Vagina (tissue), 2 donors: ENCODE results near the gene PGC. TPM values are rescaled to one million over a fixed set of nuclear protein-coding genes. Genes with fewer than 3 reads are reported as not detected.

Experiments used
- DNase-seq, 2 donors: peaks; one replicate each; pipeline ENCODE4 v3.0.0-alpha.2; 2017; ENCODE audit errors: extremely low spot score in 2 of 2
- H3K27ac ChIP-seq: fragments of 200-600 bp; sonication (generic); one replicate; pipeline ENCODE4 v1.5.1; 2019
- H3K27me3 ChIP-seq: fragments of 200-600 bp; sonication (generic); one replicate; pipeline ENCODE4 v1.5.1; 2019
- H3K36me3 ChIP-seq, 2 donors: fragments of 200-600 bp; sonication (generic); one replicate each; pipeline ENCODE4 v1.5.1; 2017 to 2019
- H3K4me1 ChIP-seq: fragments of 200-600 bp; sonication (generic); one replicate; pipeline ENCODE4 v1.5.1; 2019
- H3K4me3 ChIP-seq, 2 donors: fragments of 200-600 bp; sonication (generic); 1 replicate in 1 of 2; 2 replicates in 1 of 2; pipeline ENCODE4 v1.5.1; 2016 to 2019
- H3K9me3 ChIP-seq: fragments of 200-600 bp; sonication (generic); one replicate; pipeline ENCODE4 v1.5.1; 2019
- POLR2A ChIP-seq, 2 donors: fragments of 450-650 bp; IDR thresholded peaks; one replicate each; pipeline ENCODE4 v1.6.1; 2017; ENCODE audit warnings: antibody characterized with exemption in 2 of 2, mild to moderate bottlenecking in 2 of 2, moderate library complexity in 2 of 2
- POLR2AphosphoS5 ChIP-seq, 2 donors: sonication (generic); formaldehyde crosslinking; IDR thresholded peaks; one replicate each; pipeline ENCODE4 v1.9.0; 2017; ENCODE audit warnings: antibody characterized with exemption in 2 of 2, mild to moderate bottlenecking in 2 of 2, low read depth in 1 of 2; ENCODE audit not compliant: insufficient read depth in 1 of 2
- intact Hi-C: fragments of 100-400 bp; cut with DNase I; formaldehyde crosslinking; loops from one replicate; pipeline ENCODE4 v1.15.1; 2023
- total RNA-seq: library from RNA; depleted of rRNA; stranded (reverse); fragments of >200 nt; gene quantifications from one replicate; pipeline ENCODE4 v1.2.3, GENCODE V29; 2016
- TF ChIP-seq, protein P1 (sequence below), 3 experiments: fragments of 450-650 bp in 2 of 3; fragments of 200-600 bp in 1 of 3; sonication (generic) in 1 of 3; IDR thresholded peaks; one replicate each; pipeline ENCODE4 v1.5.1; 2017 to 2019; ENCODE audit warnings: antibody characterized with exemption in 3 of 3, mild to moderate bottlenecking in 2 of 3, moderate library complexity in 2 of 3

PGC gene
- total RNA-seq, 1 donor from 2014 or later: 3.4 TPM

DNA sequence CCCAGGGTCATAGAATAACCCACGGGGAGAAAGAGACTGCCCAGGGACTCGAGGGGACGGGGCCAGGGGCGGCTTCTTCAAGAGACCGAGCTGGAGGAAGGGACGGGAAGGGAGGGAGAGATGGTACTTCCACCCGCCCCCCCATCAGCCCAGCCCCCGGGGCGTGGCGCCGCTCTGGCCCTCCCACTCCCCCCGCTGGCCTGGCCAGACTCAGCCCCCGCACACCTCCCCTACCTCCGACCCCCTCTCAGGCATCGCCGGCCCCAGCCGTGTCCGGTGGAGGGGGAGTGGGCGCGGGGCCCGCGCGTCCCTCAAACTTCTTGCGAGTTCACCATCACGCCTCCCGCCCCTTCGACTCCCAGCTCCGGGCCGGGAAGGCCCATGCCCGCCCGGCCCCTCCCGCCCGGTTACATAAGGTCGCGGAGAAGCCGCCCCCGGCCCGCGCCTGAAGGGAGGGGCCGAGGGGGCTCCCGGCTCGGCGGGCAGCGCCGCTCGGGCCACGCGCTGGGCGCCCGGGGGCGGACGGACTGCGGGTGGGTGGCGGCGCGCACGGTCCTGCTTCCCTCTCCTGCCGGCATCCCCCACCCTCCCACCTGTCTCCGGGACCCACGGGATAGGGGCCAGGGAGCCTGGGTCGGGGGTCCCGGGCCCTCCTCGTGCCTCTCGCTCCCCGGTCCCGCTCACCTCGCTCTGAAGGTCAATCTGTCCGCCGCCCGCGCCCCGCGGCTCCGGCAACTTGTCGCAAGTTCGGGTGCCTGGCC is 12.4 kb downstream of the PGC start:
- peaks cover 45% of the 10 kb centered on the region for H3K4me1 ChIP-seq
- intact Hi-C loops: no loop called here
- H3K36me3 ChIP-seq: no peaks in the 10 kb centered on the region
- H3K4me3 ChIP-seq: peak overlapping the region; percentile 84 to 94
- H3K27ac ChIP-seq: peak overlapping the region; percentile 98
- H3K27me3 ChIP-seq: no peaks in the 10 kb centered on the region
- DNase-seq: no peak
- TF ChIP-seq POLR2AphosphoS5 (IDR thresholded peaks at IDR 0.05; ENCODE audit: insufficient read depth in 1 of 2, low read depth in 1 of 2): no peak
- no peak for TF ChIP-seq POLR2A (IDR thresholded peaks at IDR 0.05)
- TF ChIP-seq, protein P1, sequence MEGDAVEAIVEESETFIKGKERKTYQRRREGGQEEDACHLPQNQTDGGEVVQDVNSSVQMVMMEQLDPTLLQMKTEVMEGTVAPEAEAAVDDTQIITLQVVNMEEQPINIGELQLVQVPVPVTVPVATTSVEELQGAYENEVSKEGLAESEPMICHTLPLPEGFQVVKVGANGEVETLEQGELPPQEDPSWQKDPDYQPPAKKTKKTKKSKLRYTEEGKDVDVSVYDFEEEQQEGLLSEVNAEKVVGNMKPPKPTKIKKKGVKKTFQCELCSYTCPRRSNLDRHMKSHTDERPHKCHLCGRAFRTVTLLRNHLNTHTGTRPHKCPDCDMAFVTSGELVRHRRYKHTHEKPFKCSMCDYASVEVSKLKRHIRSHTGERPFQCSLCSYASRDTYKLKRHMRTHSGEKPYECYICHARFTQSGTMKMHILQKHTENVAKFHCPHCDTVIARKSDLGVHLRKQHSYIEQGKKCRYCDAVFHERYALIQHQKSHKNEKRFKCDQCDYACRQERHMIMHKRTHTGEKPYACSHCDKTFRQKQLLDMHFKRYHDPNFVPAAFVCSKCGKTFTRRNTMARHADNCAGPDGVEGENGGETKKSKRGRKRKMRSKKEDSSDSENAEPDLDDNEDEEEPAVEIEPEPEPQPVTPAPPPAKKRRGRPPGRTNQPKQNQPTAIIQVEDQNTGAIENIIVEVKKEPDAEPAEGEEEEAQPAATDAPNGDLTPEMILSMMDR (IDR thresholded peaks at IDR 0.05): no peak
- no peaks in the 10 kb centered on the region for H3K9me3 ChIP-seq

DNA sequence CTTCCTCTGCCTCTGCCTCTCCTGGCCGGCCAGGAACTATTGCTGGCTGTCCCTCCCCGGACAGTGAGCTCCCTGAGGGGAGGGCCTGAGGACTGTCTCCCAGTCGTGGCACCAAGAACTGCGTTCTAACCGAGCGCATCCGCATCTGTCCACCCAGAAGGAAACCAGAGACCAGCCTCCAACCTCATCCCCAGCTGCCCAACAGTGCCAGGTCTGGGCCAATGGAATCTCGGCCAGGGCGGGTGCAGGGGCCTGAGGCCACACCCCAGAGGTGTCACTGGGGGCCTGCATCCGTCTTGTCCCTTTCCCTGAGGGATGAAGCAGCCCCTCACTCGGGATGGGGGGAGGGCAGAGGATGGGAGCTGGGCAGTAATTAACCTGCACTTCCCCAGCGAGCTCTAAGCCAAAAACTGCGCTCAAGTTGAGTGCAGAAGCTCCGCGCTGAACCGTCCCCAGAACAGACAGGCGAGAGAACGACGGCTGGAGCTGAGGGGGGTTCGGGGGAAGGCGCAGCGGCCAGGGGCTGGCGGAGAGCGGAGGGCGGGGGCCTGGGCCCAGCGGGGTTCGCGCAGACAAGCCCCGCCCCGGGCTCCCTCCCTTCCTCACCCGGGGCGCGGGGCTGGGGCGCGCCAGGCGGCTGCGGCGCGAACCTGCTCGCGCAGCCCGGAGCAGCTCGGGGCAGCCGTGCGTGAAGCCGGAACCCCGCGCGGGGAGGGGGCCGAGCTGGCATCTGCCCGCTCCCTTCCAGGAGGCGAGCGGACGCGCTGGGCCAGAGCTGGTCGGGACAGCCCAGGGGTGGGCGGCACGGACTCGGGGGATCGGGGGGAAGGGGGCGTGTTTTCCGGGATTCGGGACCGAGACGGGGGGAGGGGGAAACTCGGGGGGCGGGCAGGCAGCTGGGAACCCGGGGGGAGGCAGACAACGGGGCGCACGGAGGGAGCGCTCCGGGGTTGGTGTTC is 13.2 kb downstream of the PGC start:
- Histone ChIP-seq H3K36me3 (no peaks in the 10 kb centered on the region), H3K4me1 (peaks cover 49% of the 10 kb centered on the region), H3K27me3 (no peaks in the 10 kb centered on the region), H3K27ac (peak overlapping the region; percentile 98), H3K4me3 (peak overlapping the region; percentile 84 to 94), H3K9me3 (no peaks in the 10 kb centered on the region)
- intact Hi-C loops: no loop called here
- no peak for DNase-seq
- peak in 1 of 2 donors; percentile 71 for TF ChIP-seq POLR2AphosphoS5 (IDR thresholded peaks at IDR 0.05; ENCODE audit: insufficient read depth in 1 of 2, low read depth in 1 of 2)
- TF ChIP-seq, protein P1 (IDR thresholded peaks at IDR 0.05): no peak
- peak in 1 of 2 donors; percentile 64 for TF ChIP-seq POLR2A (IDR thresholded peaks at IDR 0.05)

DNA sequence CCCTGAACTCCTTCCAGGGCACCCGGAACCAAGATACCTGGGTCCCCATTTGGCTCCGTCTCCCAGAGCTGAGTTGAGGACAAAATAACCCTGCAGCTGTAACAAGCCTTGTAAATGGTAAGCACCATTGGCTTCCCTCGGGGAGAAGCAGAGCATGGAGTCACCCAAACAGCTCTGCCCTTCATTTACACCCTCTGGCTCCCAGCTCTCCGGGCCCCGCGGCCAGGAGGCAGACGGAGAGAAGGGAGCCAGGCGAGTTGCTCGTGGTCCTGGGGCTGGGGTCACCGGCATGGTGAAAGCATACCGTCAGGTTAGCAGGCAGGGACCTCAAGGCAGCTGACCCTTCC is 13.9 kb downstream of the PGC start:
- H3K9me3 ChIP-seq: no peaks in the 10 kb centered on the region
- H3K36me3 ChIP-seq: no peaks in the 10 kb centered on the region
- peaks cover 55% of the 10 kb centered on the region for H3K4me1 ChIP-seq
- DNase-seq: no peak
- H3K27me3 ChIP-seq: no peaks in the 10 kb centered on the region
- intact Hi-C loops: no loop called here
- TF ChIP-seq, protein P1 (IDR thresholded peaks at IDR 0.05): no peak
- TF ChIP-seq POLR2A (IDR thresholded peaks at IDR 0.05) (no peak), POLR2AphosphoS5 (IDR thresholded peaks at IDR 0.05; ENCODE audit: insufficient read depth in 1 of 2, low read depth in 1 of 2) (no peak)
- H3K4me3 ChIP-seq: peak overlapping the region; percentile 84 to 94
- H3K27ac ChIP-seq: peak overlapping the region; percentile 98

DNA sequence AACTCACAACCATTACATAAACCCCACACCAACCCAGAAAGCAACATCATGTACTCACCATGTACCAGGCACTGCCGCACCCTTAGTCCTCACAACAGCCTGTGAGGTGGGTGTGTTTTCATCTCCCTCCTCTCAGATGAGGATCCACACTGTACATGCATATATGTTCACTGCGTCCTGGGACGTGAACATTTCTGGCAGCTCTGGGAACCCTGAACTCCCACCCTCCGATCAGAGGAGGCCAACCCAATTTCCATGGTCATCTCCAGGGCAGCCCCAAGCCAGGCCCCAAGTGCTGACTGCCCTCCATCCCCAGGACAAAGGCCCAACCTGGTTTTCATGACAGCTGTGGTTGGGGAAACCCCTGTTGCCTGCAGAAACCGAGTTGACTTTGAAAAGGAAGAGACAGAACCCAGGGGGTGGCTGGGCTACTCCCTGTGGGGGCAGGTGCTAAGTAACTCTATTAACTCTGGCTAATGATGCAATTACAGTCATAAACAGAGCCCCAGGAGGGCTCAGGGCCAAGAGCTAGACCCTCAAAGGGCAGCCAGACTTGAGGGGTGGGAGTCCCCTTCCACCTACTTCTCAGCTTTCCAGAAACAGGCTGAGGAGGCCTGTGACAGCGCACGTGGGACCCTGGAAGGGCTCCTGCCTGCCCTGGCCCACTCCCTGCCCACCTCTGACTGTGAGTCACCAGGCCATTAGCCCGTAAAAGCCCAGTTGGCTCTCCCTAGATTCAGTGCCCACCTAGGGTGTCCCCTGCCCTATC is 14.4 kb downstream of the PGC start:
- TF ChIP-seq POLR2AphosphoS5 (IDR thresholded peaks at IDR 0.05; ENCODE audit: insufficient read depth in 1 of 2, low read depth in 1 of 2) (peak; percentile 13 to 22), POLR2A (IDR thresholded peaks at IDR 0.05) (no peak)
- TF ChIP-seq, protein P1 (IDR thresholded peaks at IDR 0.05): no peak
- no peak for DNase-seq
- no peaks in the 10 kb centered on the region for H3K27me3 ChIP-seq
- no peaks in the 10 kb centered on the region for H3K9me3 ChIP-seq
- peaks cover 61% of the 10 kb centered on the region for H3K4me1 ChIP-seq
- H3K36me3 ChIP-seq: no peaks in the 10 kb centered on the region
- H3K27ac ChIP-seq: peak overlapping the region; percentile 98
- intact Hi-C loops: no loop called here
- peak overlapping the region; percentile 84 to 94 for H3K4me3 ChIP-seq
